ENCODE measurements around the gene KLHDC10. TPM values are rescaled to one million over a fixed set of nuclear protein-coding genes. Genes with fewer than 3 reads are reported as not detected.

Gene KLHDC10
- total and polyA plus RNA-seq, 2 donors (not counting 3 experiments of a cell fraction or from before 2014, with no cell fraction given), result 14.9 to 31.3 TPM

DNA sequence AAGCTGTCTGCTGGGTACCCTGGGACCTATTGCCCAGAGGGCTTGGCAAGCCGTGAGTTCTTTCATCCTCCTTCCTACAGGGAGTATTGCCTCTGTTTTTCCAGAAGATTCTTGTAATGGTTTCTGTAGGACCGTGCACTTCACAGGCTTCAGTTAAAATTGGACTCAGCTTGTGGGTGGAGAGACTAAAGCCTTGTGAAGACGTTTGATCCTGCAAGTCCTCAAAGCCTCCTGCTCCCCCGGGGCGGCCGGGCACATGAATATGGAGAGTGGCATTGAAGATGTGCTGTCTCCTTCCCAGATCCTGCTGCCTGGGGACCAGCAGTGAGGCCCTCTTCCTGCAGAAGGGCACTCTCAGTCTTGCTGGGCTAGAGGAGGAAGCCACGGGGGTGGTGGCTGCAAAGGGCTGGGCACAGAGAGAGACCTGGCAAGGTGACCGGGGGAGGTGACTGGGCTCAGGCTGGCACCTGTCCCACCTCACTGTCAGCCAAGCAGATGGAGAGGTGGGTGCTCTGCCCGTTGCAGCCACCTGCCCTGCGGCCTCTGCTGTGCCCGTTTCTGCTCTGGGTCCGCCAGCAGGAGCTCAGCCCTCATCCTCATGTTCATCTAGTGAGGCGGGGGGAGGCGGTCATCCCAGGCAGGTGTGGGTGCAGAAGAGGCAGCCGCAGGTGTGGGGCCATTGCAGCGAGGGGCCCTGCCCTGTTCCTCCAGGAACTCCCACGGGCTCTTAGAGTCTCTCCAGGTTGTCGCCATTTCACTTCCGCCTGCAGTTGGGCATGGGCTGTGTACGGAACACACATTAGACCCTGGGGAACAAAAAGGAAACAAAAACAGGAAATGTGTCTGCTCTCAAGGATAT lies 79.2 kb downstream of the KLHDC10 start:
- H3K9ac ChIP-seq (replicated peaks; ENCODE audit: extremely low read depth, insufficient read depth, low read length), result no peak overlapping the region
- no peaks in the 10 kb centered on the region for H3K36me3 ChIP-seq (ENCODE audit: control insufficient read depth in 2 of 2, extremely low read depth in 1 of 2, insufficient read depth in 2 of 2, low read length in 2 of 2)
- POLR2A ChIA-PET, result no interaction called here
- H3K4me3 ChIP-seq (replicated peaks in 1 of 3; ENCODE audit: insufficient read depth in 1 of 3, low read depth in 1 of 3, low read length in 3 of 3), result no peak overlapping the region
- peaks cover 2% of the 10 kb centered on the region for H3K4me1 ChIP-seq (ENCODE audit: control insufficient read depth, extremely low read depth, insufficient read depth, low read length)
- H3K27ac ChIP-seq (ENCODE audit: insufficient read depth, low read depth, low read length), result no peak overlapping the region
- no peaks in the 10 kb centered on the region for H3K9me1 ChIP-seq (replicated peaks; ENCODE audit: control insufficient read depth, extremely low read depth, insufficient read depth, low read length)
- no peaks in the 10 kb centered on the region for H3K27me3 ChIP-seq (ENCODE audit: control insufficient read depth in 2 of 2, insufficient read depth in 2 of 2, low read length in 2 of 2)
- H3K4me2 ChIP-seq (ENCODE audit: insufficient read depth, low read length), result no peak overlapping the region
- no peak for TF ChIP-seq JUN (IDR thresholded peaks at IDR 0.05; ENCODE audit: borderline replicate concordance, insufficient read depth, insufficient read length, low read depth)
- TF ChIP-seq GATA2 (IDR thresholded peaks at IDR 0.05; ENCODE audit: insufficient read depth, insufficient read length, low read depth, low read length), result no peak
- no peak for TF ChIP-seq POLR2A (IDR thresholded peaks at IDR 0.05; ENCODE audit: low read depth, low read length)
- no peak for TF ChIP-seq MYC (IDR thresholded peaks at IDR 0.05; ENCODE audit: low read depth, low read length)
- TF ChIP-seq, protein P1, sequence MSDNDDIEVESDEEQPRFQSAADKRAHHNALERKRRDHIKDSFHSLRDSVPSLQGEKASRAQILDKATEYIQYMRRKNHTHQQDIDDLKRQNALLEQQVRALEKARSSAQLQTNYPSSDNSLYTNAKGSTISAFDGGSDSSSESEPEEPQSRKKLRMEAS (IDR thresholded peaks at IDR 0.05; ENCODE audit: insufficient read depth, insufficient read length), result no peak
- no peak for DNase-seq (ENCODE audit: low read depth, low spot score)
- FAIRE-seq, result no peak
- no peak overlapping the region for H2AFZ ChIP-seq (ENCODE audit: low read depth, low read length)
- H3K9me3 ChIP-seq (replicated peaks; ENCODE audit: control insufficient read depth, insufficient read depth, low read length), result no peaks in the 10 kb centered on the region
- intact Hi-C loops (cut with micrococcal nuclease) (no loop called here), dilution Hi-C loops (cut with MboI; ENCODE audit: extremely low pct_ligation_motif_present, low sequenced_read_pairs) (no loop called here)
- no peaks in the 10 kb centered on the region for H4K20me1 ChIP-seq (replicated peaks; ENCODE audit: control insufficient read depth, extremely low read depth, insufficient read depth, low read length)
- CTCF ChIA-PET, result interaction anchor here (1.9 kb wide), 1 partner anchor 15 kb away, joined by 5 read pairs; no protein-coding TSS in a partner anchor
- H3K79me2 ChIP-seq (ENCODE audit: control insufficient read depth, insufficient read depth, low read length), result no peaks in the 10 kb centered on the region
- BruUV-seq (replicated peaks), result no TSS peak

DNA sequence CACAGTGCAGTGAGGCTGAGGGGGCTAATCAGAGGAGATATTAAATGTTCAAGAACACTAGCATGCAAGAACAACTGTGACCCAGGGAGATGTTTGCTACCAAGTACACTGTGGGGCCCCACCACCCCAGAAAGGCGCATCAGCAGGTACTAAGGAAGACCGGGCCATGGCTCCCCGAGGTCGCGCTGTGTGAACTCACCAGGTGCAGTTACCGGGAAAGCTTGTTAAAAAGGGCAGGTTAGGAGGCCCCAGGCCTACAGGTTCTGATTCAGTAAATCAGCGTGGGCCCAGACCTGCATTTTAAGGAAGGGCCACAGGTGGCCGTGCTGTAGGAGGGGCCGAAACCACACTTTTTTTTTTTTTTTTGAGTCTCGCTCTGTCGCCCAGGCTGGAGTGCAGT lies 80.3 kb downstream of the KLHDC10 start:
- H3K79me2 ChIP-seq (ENCODE audit: control insufficient read depth, insufficient read depth, low read length), result no peaks in the 10 kb centered on the region
- peaks cover 2% of the 10 kb centered on the region for H3K4me1 ChIP-seq (ENCODE audit: control insufficient read depth, extremely low read depth, insufficient read depth, low read length)
- H3K27ac ChIP-seq (ENCODE audit: insufficient read depth, low read depth, low read length), result no peak overlapping the region
- H4K20me1 ChIP-seq (replicated peaks; ENCODE audit: control insufficient read depth, extremely low read depth, insufficient read depth, low read length), result no peaks in the 10 kb centered on the region
- DNase-seq (ENCODE audit: low read depth, low spot score), result no peak
- no peak for FAIRE-seq
- H3K36me3 ChIP-seq (ENCODE audit: control insufficient read depth in 2 of 2, extremely low read depth in 1 of 2, insufficient read depth in 2 of 2, low read length in 2 of 2), result no peaks in the 10 kb centered on the region
- no peak overlapping the region for H2AFZ ChIP-seq (ENCODE audit: low read depth, low read length)
- no peak overlapping the region for H3K9ac ChIP-seq (replicated peaks; ENCODE audit: extremely low read depth, insufficient read depth, low read length)
- POLR2A ChIA-PET, result interaction anchor here (0.7 kb wide), 1 partner anchor 17 kb away, joined by 4 read pairs; no protein-coding TSS in a partner anchor
- intact Hi-C loops (cut with micrococcal nuclease) (no loop called here), dilution Hi-C loops (cut with MboI; ENCODE audit: extremely low pct_ligation_motif_present, low sequenced_read_pairs) (no loop called here)
- BruUV-seq (replicated peaks), result no TSS peak
- TF ChIP-seq EZH2 (IDR thresholded peaks at IDR 0.05; ENCODE audit: borderline replicate concordance, low read depth, low read length, severe bottlenecking) (no peak), POLR2AphosphoS5 (IDR thresholded peaks at IDR 0.05; ENCODE audit: insufficient read depth, low read depth, low read length) (no peak), MYC (IDR thresholded peaks at IDR 0.05; ENCODE audit: low read depth, low read length) (no peak), POLR2A (IDR thresholded peaks at IDR 0.05; ENCODE audit: low read depth, low read length) (no peak), GATA2 (IDR thresholded peaks at IDR 0.05; ENCODE audit: insufficient read depth, insufficient read length, low read depth, low read length) (no peak), FOS (IDR thresholded peaks at IDR 0.05; ENCODE audit: borderline replicate concordance, insufficient read depth, low read length) (no peak), JUN (IDR thresholded peaks at IDR 0.05; ENCODE audit: borderline replicate concordance, insufficient read depth, insufficient read length, low read depth) (no peak)
- TF ChIP-seq, protein P2, sequence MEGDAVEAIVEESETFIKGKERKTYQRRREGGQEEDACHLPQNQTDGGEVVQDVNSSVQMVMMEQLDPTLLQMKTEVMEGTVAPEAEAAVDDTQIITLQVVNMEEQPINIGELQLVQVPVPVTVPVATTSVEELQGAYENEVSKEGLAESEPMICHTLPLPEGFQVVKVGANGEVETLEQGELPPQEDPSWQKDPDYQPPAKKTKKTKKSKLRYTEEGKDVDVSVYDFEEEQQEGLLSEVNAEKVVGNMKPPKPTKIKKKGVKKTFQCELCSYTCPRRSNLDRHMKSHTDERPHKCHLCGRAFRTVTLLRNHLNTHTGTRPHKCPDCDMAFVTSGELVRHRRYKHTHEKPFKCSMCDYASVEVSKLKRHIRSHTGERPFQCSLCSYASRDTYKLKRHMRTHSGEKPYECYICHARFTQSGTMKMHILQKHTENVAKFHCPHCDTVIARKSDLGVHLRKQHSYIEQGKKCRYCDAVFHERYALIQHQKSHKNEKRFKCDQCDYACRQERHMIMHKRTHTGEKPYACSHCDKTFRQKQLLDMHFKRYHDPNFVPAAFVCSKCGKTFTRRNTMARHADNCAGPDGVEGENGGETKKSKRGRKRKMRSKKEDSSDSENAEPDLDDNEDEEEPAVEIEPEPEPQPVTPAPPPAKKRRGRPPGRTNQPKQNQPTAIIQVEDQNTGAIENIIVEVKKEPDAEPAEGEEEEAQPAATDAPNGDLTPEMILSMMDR (IDR thresholded peaks at IDR 0.05; ENCODE audit: extremely low read depth in 1 of 2, insufficient read depth in 1 of 2, low read depth in 1 of 2, low read length in 2 of 2), result no peak
- TF ChIP-seq, protein P1 (IDR thresholded peaks at IDR 0.05; ENCODE audit: insufficient read depth, insufficient read length), result no peak
- H3K4me3 ChIP-seq (replicated peaks in 1 of 3; ENCODE audit: insufficient read depth in 1 of 3, low read depth in 1 of 3, low read length in 3 of 3), result no peak overlapping the region
- H3K27me3 ChIP-seq (ENCODE audit: control insufficient read depth in 2 of 2, insufficient read depth in 2 of 2, low read length in 2 of 2), result no peaks in the 10 kb centered on the region
- H3K9me3 ChIP-seq (replicated peaks; ENCODE audit: control insufficient read depth, insufficient read depth, low read length), result no peaks in the 10 kb centered on the region
- CTCF ChIA-PET, result no interaction called here
- no peak overlapping the region for H3K4me2 ChIP-seq (ENCODE audit: insufficient read depth, low read length)
- no peaks in the 10 kb centered on the region for H3K9me1 ChIP-seq (replicated peaks; ENCODE audit: control insufficient read depth, extremely low read depth, insufficient read depth, low read length)

Measured in endothelial cell of umbilical vein (primary cell).